DND-41 (cell line): Measurements from ENCODE around the gene FAR2.

Source experiments
- ATAC-seq: fragments of 200-7000 bp; cut with Tn5 transposase; 3 replicates; pipeline ENCODE4 v1.9.1; 2021; ENCODE audit warnings: low read depth; ENCODE audit not compliant: insufficient read depth
- DNase-seq: peaks from one replicate; pipeline ENCODE4 v3.0.0-alpha.2; 2020
- H2AFZ ChIP-seq: 2 replicates; pipeline ENCODE4 v1.6.0; 2012; ENCODE audit warnings: low read depth, low read length
- H3K27ac ChIP-seq: 2 replicates; pipeline ENCODE4 v1.5.1; 2012; ENCODE audit warnings: low read length, inconsistent platforms
- H3K27me3 ChIP-seq: fragments of 200-600 bp; sonication (generic); 2 replicates; pipeline ENCODE4 v1.6.0; 2012; ENCODE audit warnings: low read length, mild to moderate bottlenecking, inconsistent platforms; ENCODE audit not compliant: insufficient read depth, poor library complexity
- H3K36me3 ChIP-seq: 2 replicates; pipeline ENCODE4 v1.5.1; 2012; ENCODE audit warnings: low read length, inconsistent platforms; ENCODE audit not compliant: insufficient read depth
- H3K4me1 ChIP-seq: 2 replicates; pipeline ENCODE4 v1.5.1; 2012; ENCODE audit warnings: mild to moderate bottlenecking, low read length; ENCODE audit not compliant: insufficient read depth
- H3K4me2 ChIP-seq: 2 replicates; pipeline ENCODE4 v1.6.0; 2012; ENCODE audit warnings: mild to moderate bottlenecking, moderate library complexity, low read length, inconsistent platforms; ENCODE audit not compliant: insufficient read depth
- H3K4me3 ChIP-seq, 2 experiments: fragments of 200-600 bp in 1 of 2; shearing (Covaris generic) in 1 of 2; 2 replicates each; pipeline ENCODE4 v1.5.1; 2012 to 2016; ENCODE audit warnings: inconsistent platforms in 2 of 2, low read length in 2 of 2, mild to moderate bottlenecking in 2 of 2, low read depth in 1 of 2, moderate library complexity in 1 of 2
- H3K79me2 ChIP-seq: 2 replicates; pipeline ENCODE4 v1.6.0; 2012; ENCODE audit warnings: low read length, inconsistent platforms; ENCODE audit not compliant: insufficient read depth
- H3K9ac ChIP-seq: 2 replicates; pipeline ENCODE4 v1.6.0; 2012; ENCODE audit warnings: low read depth, mild to moderate bottlenecking, inconsistent platforms, low read length, moderate library complexity
- H3K9me3 ChIP-seq: 2 replicates; pipeline ENCODE4 v1.5.1; 2012; ENCODE audit warnings: low read length, moderate library complexity, mild to moderate bottlenecking, inconsistent platforms; ENCODE audit not compliant: insufficient read depth, severe bottlenecking
- H4K20me1 ChIP-seq: 2 replicates; pipeline ENCODE4 v1.6.0; 2012; ENCODE audit warnings: low read length; ENCODE audit not compliant: insufficient read depth
- CTCF ChIP-seq: IDR thresholded peaks from 2 replicates; pipeline ENCODE4 v1.5.1; 2012; ENCODE audit warnings: borderline replicate concordance, low read length, moderate library complexity, mild to moderate bottlenecking; ENCODE audit not compliant: poor library complexity, severe bottlenecking; ENCODE audit errors: extremely low read depth
- EZH2 ChIP-seq: IDR thresholded peaks from 3 replicates; pipeline ENCODE4 v1.6.1; 2012; ENCODE audit warnings: borderline replicate concordance, low read depth, mild to moderate bottlenecking, moderate library complexity, low read length, inconsistent platforms; ENCODE audit not compliant: severe bottlenecking

Gene FAR2

GRCh38 chr12:29291226-29291625 lies 142.1 kb downstream of the FAR2 start:
- H3K9ac ChIP-seq, result no peak overlapping the region
- H3K27ac ChIP-seq, result no peak overlapping the region
- H3K4me1 ChIP-seq, result no peaks in the 10 kb centered on the region
- no peak overlapping the region for H3K4me3 ChIP-seq
- no peak for TF ChIP-seq EZH2
- TF ChIP-seq CTCF, result no peak
- H2AFZ ChIP-seq, result no peak overlapping the region
- no peak overlapping the region for H3K4me2 ChIP-seq
- H3K79me2 ChIP-seq, result no peaks in the 10 kb centered on the region
- H3K36me3 ChIP-seq, result no peaks in the 10 kb centered on the region
- no peaks in the 10 kb centered on the region for H3K9me3 ChIP-seq
- ATAC-seq (no peak), DNase-seq (no peak)
- H4K20me1 ChIP-seq, result no peaks in the 10 kb centered on the region
- no peaks in the 10 kb centered on the region for H3K27me3 ChIP-seq

- Histone ChIP-seq H3K27me3 (no peaks in the 10 kb centered on the region), H3K36me3 (no peaks in the 10 kb centered on the region), H3K4me1 (no peaks in the 10 kb centered on the region), H3K27ac (no peak overlapping the region), H2AFZ (no peak overlapping the region), H3K4me3 (no peak overlapping the region), H3K4me2 (no peak overlapping the region), H3K9me3 (no peaks in the 10 kb centered on the region), H4K20me1 (no peaks in the 10 kb centered on the region), H3K9ac (no peak overlapping the region), H3K79me2 (no peaks in the 10 kb centered on the region)
- ATAC-seq, result no peak
- DNase-seq, result no peak
- TF ChIP-seq CTCF, result no peak
- TF ChIP-seq EZH2, result no peak
These were observed 150.6 kb downstream of the FAR2 start for GRCh38 chr12:29299633-29300032.

- H4K20me1 ChIP-seq, result no peaks in the 10 kb centered on the region
- no peak overlapping the region for H3K4me3 ChIP-seq
- no peak for ATAC-seq
- H3K4me2 ChIP-seq, result no peak overlapping the region
- H2AFZ ChIP-seq, result no peak overlapping the region
- DNase-seq, result no peak
- no peaks in the 10 kb centered on the region for H3K36me3 ChIP-seq
- H3K9me3 ChIP-seq, result no peaks in the 10 kb centered on the region
- no peaks in the 10 kb centered on the region for H3K79me2 ChIP-seq
- no peak overlapping the region for H3K9ac ChIP-seq
- no peaks in the 10 kb centered on the region for H3K27me3 ChIP-seq
- H3K4me1 ChIP-seq, result no peaks in the 10 kb centered on the region
- TF ChIP-seq EZH2 (no peak), CTCF (no peak)
- H3K27ac ChIP-seq, result no peak overlapping the region
These were observed 152.0 kb downstream of the FAR2 start for GRCh38 chr12:29301114-29301513.

- Histone ChIP-seq H3K27me3 (no peaks in the 10 kb centered on the region), H3K9me3 (no peaks in the 10 kb centered on the region), H4K20me1 (no peaks in the 10 kb centered on the region), H3K4me3 (no peak overlapping the region), H3K4me1 (no peaks in the 10 kb centered on the region), H3K36me3 (no peaks in the 10 kb centered on the region), H3K9ac (no peak overlapping the region), H3K4me2 (no peak overlapping the region), H3K79me2 (no peaks in the 10 kb centered on the region), H3K27ac (no peak overlapping the region), H2AFZ (no peak overlapping the region)
- no peak for TF ChIP-seq EZH2
- no peak for TF ChIP-seq CTCF
- DNase-seq (no peak), ATAC-seq (no peak)
These were observed 155.3 kb downstream of the FAR2 start for GRCh38 chr12:29304388-29304787.
